GM12878 (cell line): Measurements from ENCODE around the gene NMRK2. TPM values are rescaled to one million over a fixed set of nuclear protein-coding genes. Genes with fewer than 3 reads are reported as not detected.

Experiments
- ATAC-seq: fragments of 200-7000 bp; cut with Tn5 transposase; 3 replicates; pipeline ENCODE4 v1.9.1; 2020; ENCODE audit warnings: mild to moderate bottlenecking, moderate library complexity
- BruUV-seq: library from RNA; stranded (reverse); fragments of 400-500 nt; replicated peaks from 2 replicates; lab custom pipeline; 2021; lab: Mats Ljungman, UMichigan
- CTCF ChIA-PET: fragments of 300-600 bp; sonication (Branson Sonifier 250); formaldehyde crosslinking; extraction: SDS; loops from one replicate; lab custom pipeline; 2021; ENCODE audit warnings: inconsistent platforms; lab: Yijun Ruan, JAX
- POLR2A ChIA-PET: fragments of 350-600 bp; formaldehyde crosslinking; extraction: SDS; loops from one replicate; lab custom pipeline; 2021; ENCODE audit warnings: inconsistent platforms; lab: Charles Lee
- RAD21 ChIA-PET: fragments of 300-600 bp; sonication (Branson Sonifier 250); formaldehyde crosslinking; loops from one replicate; lab custom pipeline; 2023; ENCODE audit warnings: antibody characterized with exemption; ENCODE audit not compliant: unreplicated experiment; lab: Charles Lee
- SMC1A ChIA-PET: fragments of 300-600 bp; sonication (Branson Sonifier 250); formaldehyde crosslinking; loops from one replicate; lab custom pipeline; 2023; ENCODE audit not compliant: unreplicated experiment, uncharacterized antibody; lab: Charles Lee
- DNase-seq: peaks from one replicate; pipeline ENCODE4 v3.0.0-alpha.2; 2011; ENCODE audit warnings: low read depth, low spot score
- FAIRE-seq: peaks from 3 replicates; lab custom pipeline; 2011; peaks lifted over from hg19 to GRCh38; lab: Jason Lieb, UNC
- H2AFZ ChIP-seq: 2 replicates; pipeline ENCODE4 v1.6.0; 2011; ENCODE audit warnings: low read depth, low read length, control low read depth; ENCODE audit not compliant: control insufficient read depth
- H3K27ac ChIP-seq: 2 replicates; pipeline ENCODE4 v1.5.1; 2011; ENCODE audit warnings: control low read depth; ENCODE audit not compliant: control insufficient read depth, insufficient read depth
- H3K27me3 ChIP-seq, 2 experiments: replicated peaks in 1 of 2; 2 replicates each; pipeline versions ENCODE4 v1.6.0 to v1.6.1; 2011; ENCODE audit warnings: low read length in 1 of 2; ENCODE audit not compliant: control insufficient read depth in 2 of 2, insufficient read depth in 2 of 2
- H3K36me3 ChIP-seq, 2 experiments: 2 replicates each; pipeline ENCODE4 v1.5.1; 2011; ENCODE audit warnings: low read length in 1 of 2; ENCODE audit not compliant: control insufficient read depth in 2 of 2, insufficient read depth in 2 of 2
- H3K4me1 ChIP-seq: 2 replicates; pipeline ENCODE4 v1.6.1; 2011; ENCODE audit warnings: mild to moderate bottlenecking, low read length, moderate library complexity, mixed read lengths; ENCODE audit not compliant: control insufficient read depth, insufficient read depth
- H3K4me2 ChIP-seq: 2 replicates; pipeline ENCODE4 v1.6.0; 2011; ENCODE audit warnings: control low read depth; ENCODE audit not compliant: control insufficient read depth, insufficient read depth
- H3K4me3 ChIP-seq: fragments of 200-600 bp; sonication (generic); 2 replicates; pipeline ENCODE4 v1.5.1; 2016
- H3K79me2 ChIP-seq: 2 replicates; pipeline ENCODE4 v1.6.0; 2011; ENCODE audit warnings: low read length; ENCODE audit not compliant: control insufficient read depth, insufficient read depth
- H3K9ac ChIP-seq: 2 replicates; pipeline ENCODE4 v1.8.0; 2011; ENCODE audit warnings: low read length, control low read depth, mixed read lengths; ENCODE audit not compliant: control insufficient read depth, insufficient read depth
- H3K9me3 ChIP-seq: replicated peaks from 3 replicates; pipeline ENCODE4 v1.5.1; 2011; ENCODE audit warnings: mild to moderate bottlenecking, low read length; ENCODE audit not compliant: control insufficient read depth, insufficient read depth
- H4K20me1 ChIP-seq: 2 replicates; pipeline ENCODE4 v1.6.0; 2011; ENCODE audit not compliant: control insufficient read depth, insufficient read depth
- POLR2A ChIP-seq: IDR thresholded peaks from 2 replicates; pipeline ENCODE4 v1.6.1; 2011; ENCODE audit warnings: low read depth, mild to moderate bottlenecking, low read length
- SMAD5 ChIP-seq: IDR thresholded peaks from 2 replicates; pipeline ENCODE4 v1.6.1; 2016; ENCODE audit warnings: antibody characterized with exemption, low read depth
- TCF3 ChIP-seq: IDR thresholded peaks from 2 replicates; pipeline ENCODE4 v1.6.1; 2012; ENCODE audit warnings: low read depth, mild to moderate bottlenecking, low read length, borderline replicate concordance; ENCODE audit not compliant: insufficient read depth
- WGBS: methylation state at CpG from one replicate; pipeline ENCODE4 v1.1.6; 2016; ENCODE audit warnings: low lambda C conversion rate; ENCODE audit not compliant: insufficient replicate concordance, insufficient coverage; ENCODE audit errors: missing lambda C conversion rate; 5-methylcytosine and 5-hydroxymethylcytosine counted together
- in situ Hi-C: fragments of 300-500 bp; cut with MboI; formaldehyde crosslinking; loops from 9 replicates; pipeline ENCODE4 v1.14.3; 2018; ENCODE audit warnings: mixed read lengths
- intact Hi-C: fragments of 100-400 bp; cut with micrococcal nuclease; formaldehyde crosslinking; loops from one replicate; pipeline ENCODE4 v1.14.2; 2022; ENCODE audit not compliant: unreplicated experiment
- polyA plus RNA-seq, 11 experiments: library from polyadenylated mRNA; depleted of rRNA in 4 of 11; unstranded in 6 of 11; stranded (reverse) in 5 of 11; fragments of >200 nt; fragmentation: Nextera tagmentation in 4 of 11; fragmentation: Illumina TruSeq in 1 of 11; extraction: Ambion mirVana in 4 of 11; extraction: Trizol in 1 of 11; gene quantifications; 1 replicate in 1 of 11; 2 replicates in 10 of 11; pipeline versions ENCODE4 v1.2.1 to v1.2.3, GENCODE V29; 2011 to 2016; ENCODE audit warnings: inconsistent platforms in 2 of 11, missing spikeins in 2 of 11, low read depth in 1 of 11
- total RNA-seq, 4 experiments: library from RNA; depleted of rRNA in 3 of 4; stranded (reverse); fragments of >200 nt in 3 of 4; fragmentation: Illumina TruSeq in 1 of 4; extraction: Trizol in 1 of 4; gene quantifications; 2 replicates each; pipeline versions ENCODE4 v1.2.1 to v1.2.3, GENCODE V29; 2013 to 2021
- TF ChIP-seq, protein P1 (sequence below): IDR thresholded peaks from 2 replicates; pipeline ENCODE4 v1.6.1; 2012; ENCODE audit warnings: low read depth, low read length, improper control_type of control experiment
- TF ChIP-seq, protein P2 (sequence below), 3 experiments: IDR thresholded peaks in 2 of 3; conservative IDR thresholded peaks in 1 of 3; 2 replicates each; pipeline ENCODE4 v1.5.1; 2011; ENCODE audit warnings: low read depth in 3 of 3, low read length in 3 of 3, mild to moderate bottlenecking in 3 of 3, control low read depth in 2 of 3, moderate library complexity in 2 of 3, inconsistent platforms in 1 of 3, mixed read lengths in 1 of 3; ENCODE audit not compliant: control insufficient read depth in 2 of 3, insufficient read depth in 1 of 3; ENCODE audit errors: extremely low read depth in 1 of 3

NMRK2 gene
- total and polyA plus RNA-seq, 10 of the 15 experiments (the other 5 are each of a cell fraction or from before 2014, with no cell fraction given), result 0.14 to 0.15 TPM; not detected in 8

DNA sequence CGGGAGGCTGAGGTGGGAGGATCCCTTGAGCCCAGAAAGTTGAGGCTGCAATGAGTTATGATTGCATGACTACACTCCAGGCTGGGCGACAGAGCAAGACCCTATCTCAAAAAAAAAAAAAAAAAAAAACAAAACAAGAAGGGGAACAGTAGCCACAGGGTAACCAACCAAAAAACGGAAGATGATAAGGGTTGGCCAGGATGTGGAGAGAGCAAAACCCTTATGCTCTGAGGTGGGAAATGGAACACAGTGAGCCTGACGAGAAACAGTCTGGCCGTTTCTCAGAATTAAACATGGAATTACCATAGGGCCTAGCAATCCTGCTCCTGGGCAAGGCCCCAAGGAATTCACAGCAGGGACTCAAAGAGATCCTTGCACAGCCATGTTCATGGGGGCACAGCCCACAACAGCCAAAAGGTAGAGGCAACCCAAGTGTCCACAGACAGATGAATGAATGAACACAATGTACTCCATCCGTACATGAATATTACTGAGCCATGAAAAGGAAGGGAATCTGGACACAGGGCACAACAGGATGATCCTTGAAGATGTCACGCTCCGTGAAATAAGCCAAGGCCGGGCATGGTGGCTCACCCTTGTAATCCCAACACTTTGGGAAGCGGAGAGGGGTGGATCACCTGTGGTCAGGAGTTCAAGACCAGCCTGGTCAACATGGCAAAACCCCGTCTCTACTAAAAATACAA is 11.3 kb downstream of the NMRK2 start:
- Histone ChIP-seq H3K27me3 (no peaks in the 10 kb centered on the region; a peak in 1 of 4 replicates), H3K27ac (no peak overlapping the region), H3K79me2 (no peaks in the 10 kb centered on the region), H3K4me2 (no peak overlapping the region), H3K36me3 (no peaks in the 10 kb centered on the region), H3K9me3 (no peaks in the 10 kb centered on the region), H3K4me3 (no peak overlapping the region), H2AFZ (no peak overlapping the region), H3K4me1 (no peaks in the 10 kb centered on the region), H4K20me1 (no peaks in the 10 kb centered on the region), H3K9ac (no peak overlapping the region)
- RAD21 ChIA-PET, result interaction anchor here (0.7 kb wide), 1 partner anchor 216 kb away, joined by 4 read pairs; no protein-coding TSS in a partner anchor
- in situ Hi-C loops, result no loop called here
- POLR2A ChIA-PET, result no interaction called here
- BruUV-seq, result no TSS peak
- ATAC-seq, result no peak
- no peak for DNase-seq
- TF ChIP-seq, protein P1, sequence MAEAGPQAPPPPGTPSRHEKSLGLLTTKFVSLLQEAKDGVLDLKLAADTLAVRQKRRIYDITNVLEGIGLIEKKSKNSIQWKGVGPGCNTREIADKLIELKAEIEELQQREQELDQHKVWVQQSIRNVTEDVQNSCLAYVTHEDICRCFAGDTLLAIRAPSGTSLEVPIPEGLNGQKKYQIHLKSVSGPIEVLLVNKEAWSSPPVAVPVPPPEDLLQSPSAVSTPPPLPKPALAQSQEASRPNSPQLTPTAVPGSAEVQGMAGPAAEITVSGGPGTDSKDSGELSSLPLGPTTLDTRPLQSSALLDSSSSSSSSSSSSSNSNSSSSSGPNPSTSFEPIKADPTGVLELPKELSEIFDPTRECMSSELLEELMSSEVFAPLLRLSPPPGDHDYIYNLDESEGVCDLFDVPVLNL, result no peak
- no peak for TF ChIP-seq TCF3
- TF ChIP-seq, protein P2, sequence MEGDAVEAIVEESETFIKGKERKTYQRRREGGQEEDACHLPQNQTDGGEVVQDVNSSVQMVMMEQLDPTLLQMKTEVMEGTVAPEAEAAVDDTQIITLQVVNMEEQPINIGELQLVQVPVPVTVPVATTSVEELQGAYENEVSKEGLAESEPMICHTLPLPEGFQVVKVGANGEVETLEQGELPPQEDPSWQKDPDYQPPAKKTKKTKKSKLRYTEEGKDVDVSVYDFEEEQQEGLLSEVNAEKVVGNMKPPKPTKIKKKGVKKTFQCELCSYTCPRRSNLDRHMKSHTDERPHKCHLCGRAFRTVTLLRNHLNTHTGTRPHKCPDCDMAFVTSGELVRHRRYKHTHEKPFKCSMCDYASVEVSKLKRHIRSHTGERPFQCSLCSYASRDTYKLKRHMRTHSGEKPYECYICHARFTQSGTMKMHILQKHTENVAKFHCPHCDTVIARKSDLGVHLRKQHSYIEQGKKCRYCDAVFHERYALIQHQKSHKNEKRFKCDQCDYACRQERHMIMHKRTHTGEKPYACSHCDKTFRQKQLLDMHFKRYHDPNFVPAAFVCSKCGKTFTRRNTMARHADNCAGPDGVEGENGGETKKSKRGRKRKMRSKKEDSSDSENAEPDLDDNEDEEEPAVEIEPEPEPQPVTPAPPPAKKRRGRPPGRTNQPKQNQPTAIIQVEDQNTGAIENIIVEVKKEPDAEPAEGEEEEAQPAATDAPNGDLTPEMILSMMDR (IDR thresholded peaks at IDR 0.05 in 2 of 3, conservative IDR thresholded peaks at IDR 0.05 in 1 of 3; ENCODE audit: control insufficient read depth in 2 of 3, extremely low read depth in 1 of 3, insufficient read depth in 1 of 3, low read depth in 3 of 3, low read length in 3 of 3), result no peak
- TF ChIP-seq POLR2A, result no peak
- no peak for TF ChIP-seq SMAD5
- FAIRE-seq, result no peak
- CTCF ChIA-PET, result no interaction called here
- intact Hi-C loops, result no loop called here
- 38% methylated on average over 11 of the region's 11 CpGs for WGBS
- SMC1A ChIA-PET, result no interaction called here
